ENCODE data around the gene CAP2. TPM values are rescaled to one million over a fixed set of nuclear protein-coding genes. Genes with fewer than 3 reads are reported as not detected.

The CAP2 gene
- polyA plus RNA-seq, 1 donor from 2014 or later, result not detected

GRCh38 chr6:17484201-17484849, 90.9 kb downstream of the CAP2 start:
- no peaks in the 10 kb centered on the region for H3K36me3 Mint-ChIP-seq
- no peak overlapping the region for H3K27ac Mint-ChIP-seq
- peaks cover 10% of the 10 kb centered on the region for H3K27me3 Mint-ChIP-seq
- H3K9me3 Mint-ChIP-seq, result peaks cover 0 to 1% (median 0%) of the 10 kb centered on the region in 3 donors
- no peak overlapping the region for H3K4me3 Mint-ChIP-seq
- H3K4me1 Mint-ChIP-seq, result peaks cover 0 to 2% (median 0%) of the 10 kb centered on the region in 3 donors

- H3K27ac Mint-ChIP-seq, result no peak overlapping the region
- peaks cover 10% of the 10 kb centered on the region for H3K27me3 Mint-ChIP-seq
- H3K36me3 Mint-ChIP-seq, result no peaks in the 10 kb centered on the region
- H3K4me1 Mint-ChIP-seq, result peaks cover 0 to 2% (median 0%) of the 10 kb centered on the region in 3 donors
- H3K9me3 Mint-ChIP-seq, result peaks cover 0 to 1% (median 0%) of the 10 kb centered on the region in 3 donors
- H3K4me3 Mint-ChIP-seq, result no peak overlapping the region
These were observed 91.8 kb downstream of the CAP2 start for GRCh38 chr6:17485181-17485580.

GRCh38 chr6:17485946-17486345, 92.6 kb downstream of the CAP2 start:
- Mint-ChIP-seq H3K27me3 (peaks cover 10% of the 10 kb centered on the region), H3K27ac (no peak overlapping the region), H3K4me1 (peaks cover 0 to 2% (median under 1%) of the 10 kb centered on the region in 3 donors), H3K4me3 (no peak overlapping the region), H3K36me3 (no peaks in the 10 kb centered on the region), H3K9me3 (peaks cover 0 to 1% (median 0%) of the 10 kb centered on the region in 3 donors)

- Mint-ChIP-seq H3K4me3 (no peak overlapping the region), H3K4me1 (peaks cover 0 to 3% (median 2%) of the 10 kb centered on the region in 3 donors), H3K27me3 (peaks cover 10% of the 10 kb centered on the region)
These were observed 93.3 kb downstream of the CAP2 start for GRCh38 chr6:17486680-17487079.

GRCh38 chr6:17490724-17491123, 97.3 kb downstream of the CAP2 start:
- Mint-ChIP-seq H3K27me3 (peaks cover 12% of the 10 kb centered on the region), H3K9me3 (peaks cover 0 to 1% (median 0%) of the 10 kb centered on the region in 3 donors), H3K36me3 (no peaks in the 10 kb centered on the region), H3K4me3 (no peak overlapping the region), H3K4me1 (peaks cover 0 to 3% (median 2%) of the 10 kb centered on the region in 3 donors), H3K27ac (no peak overlapping the region)

More at GRCh38 chr6:17486680-17487079, 93.3 kb downstream of the CAP2 start:
- Mint-ChIP-seq H3K36me3 (no peaks in the 10 kb centered on the region), H3K27ac (no peak overlapping the region), H3K9me3 (peaks cover 0 to 1% (median 0%) of the 10 kb centered on the region in 3 donors)

- no peak overlapping the region for H3K27ac Mint-ChIP-seq
- no peak overlapping the region for H3K4me3 Mint-ChIP-seq
- no peaks in the 10 kb centered on the region for H3K36me3 Mint-ChIP-seq
- H3K4me1 Mint-ChIP-seq, result peaks cover 0 to 3% (median 2%) of the 10 kb centered on the region in 3 donors
- H3K9me3 Mint-ChIP-seq, result peaks cover 0 to 1% (median 0%) of the 10 kb centered on the region in 3 donors
- H3K27me3 Mint-ChIP-seq, result peaks cover 10% of the 10 kb centered on the region
These were observed 98.2 kb downstream of the CAP2 start for GRCh38 chr6:17491416-17492142.

GRCh38 chr6:17492350-17492749, 99.0 kb downstream of the CAP2 start:
- Mint-ChIP-seq H3K36me3 (no peaks in the 10 kb centered on the region), H3K4me1 (peaks cover 0 to 3% (median 2%) of the 10 kb centered on the region in 3 donors), H3K27me3 (peaks cover 7% of the 10 kb centered on the region), H3K9me3 (peaks cover 0 to 1% (median 0%) of the 10 kb centered on the region in 3 donors), H3K4me3 (no peak overlapping the region), H3K27ac (no peak overlapping the region)

GRCh38 chr6:17493286-17493685, 99.9 kb downstream of the CAP2 start:
- Mint-ChIP-seq H3K27me3 (peaks cover 7% of the 10 kb centered on the region), H3K4me3 (no peak overlapping the region)

GRCh38 chr6:17494177-17494576, 100.8 kb downstream of the CAP2 start:
- Mint-ChIP-seq H3K36me3 (no peaks in the 10 kb centered on the region), H3K9me3 (no peaks in the 10 kb centered on the region), H3K27me3 (peaks cover 7% of the 10 kb centered on the region), H3K4me1 (peaks cover 0 to 3% (median 0%) of the 10 kb centered on the region in 3 donors), H3K27ac (no peak overlapping the region), H3K4me3 (peak overlapping the region in 1 of 4 donors; percentile 45)

More at GRCh38 chr6:17493286-17493685, 99.9 kb downstream of the CAP2 start:
- Mint-ChIP-seq H3K4me1 (peaks cover 0 to 3% (median 0%) of the 10 kb centered on the region in 3 donors), H3K27ac (no peak overlapping the region), H3K9me3 (no peaks in the 10 kb centered on the region), H3K36me3 (no peaks in the 10 kb centered on the region)

- no peaks in the 10 kb centered on the region for H3K36me3 Mint-ChIP-seq
- H3K9me3 Mint-ChIP-seq, result no peaks in the 10 kb centered on the region
These were observed 101.5 kb downstream of the CAP2 start for GRCh38 chr6:17494919-17495318.

GRCh38 chr6:17497535-17498095, 104.2 kb downstream of the CAP2 start:
- no peaks in the 10 kb centered on the region for H3K9me3 Mint-ChIP-seq
- H3K27me3 Mint-ChIP-seq, result peaks cover 3% of the 10 kb centered on the region
- no peaks in the 10 kb centered on the region for H3K4me1 Mint-ChIP-seq
- no peak overlapping the region for H3K4me3 Mint-ChIP-seq
- H3K27ac Mint-ChIP-seq, result no peak overlapping the region
- no peaks in the 10 kb centered on the region for H3K36me3 Mint-ChIP-seq

More at GRCh38 chr6:17494919-17495318, 101.5 kb downstream of the CAP2 start:
- Mint-ChIP-seq H3K4me3 (no peak overlapping the region), H3K4me1 (peaks cover 0 to 3% (median 0%) of the 10 kb centered on the region in 3 donors), H3K27me3 (peaks cover 7% of the 10 kb centered on the region), H3K27ac (no peak overlapping the region)

- Mint-ChIP-seq H3K36me3 (no peaks in the 10 kb centered on the region), H3K27ac (no peak overlapping the region), H3K9me3 (no peaks in the 10 kb centered on the region), H3K4me3 (no peak overlapping the region), H3K27me3 (no peaks in the 10 kb centered on the region), H3K4me1 (no peaks in the 10 kb centered on the region)
These were observed 108.0 kb downstream of the CAP2 start for GRCh38 chr6:17501442-17501841.

GRCh38 chr6:17501982-17502704, 108.7 kb downstream of the CAP2 start:
- no peaks in the 10 kb centered on the region for H3K9me3 Mint-ChIP-seq
- no peak overlapping the region for H3K27ac Mint-ChIP-seq
- no peaks in the 10 kb centered on the region for H3K36me3 Mint-ChIP-seq
- H3K4me3 Mint-ChIP-seq, result no peak overlapping the region
- H3K4me1 Mint-ChIP-seq, result no peaks in the 10 kb centered on the region
- no peaks in the 10 kb centered on the region for H3K27me3 Mint-ChIP-seq

GRCh38 chr6:17503051-17503450, 109.7 kb downstream of the CAP2 start:
- no peak overlapping the region for H3K4me3 Mint-ChIP-seq

GRCh38 chr6:17504005-17504404, 110.6 kb downstream of the CAP2 start:
- Mint-ChIP-seq H3K9me3 (no peaks in the 10 kb centered on the region), H3K4me1 (no peaks in the 10 kb centered on the region), H3K27me3 (no peaks in the 10 kb centered on the region), H3K27ac (no peak overlapping the region), H3K36me3 (no peaks in the 10 kb centered on the region), H3K4me3 (no peak overlapping the region)

More at GRCh38 chr6:17503051-17503450, 109.7 kb downstream of the CAP2 start:
- H3K27me3 Mint-ChIP-seq, result no peaks in the 10 kb centered on the region
- H3K9me3 Mint-ChIP-seq, result no peaks in the 10 kb centered on the region
- H3K27ac Mint-ChIP-seq, result no peak overlapping the region
- no peaks in the 10 kb centered on the region for H3K36me3 Mint-ChIP-seq
- H3K4me1 Mint-ChIP-seq, result no peaks in the 10 kb centered on the region

Measured in IgD-negative memory B cell (primary cell).